Endothelial cell of umbilical vein (primary cell): Measurements from ENCODE around the gene TBC1D4. TPM values are rescaled to one million over a fixed set of nuclear protein-coding genes. Genes with fewer than 3 reads are reported as not detected.

Experiments used
- BruUV-seq: library from RNA; stranded (reverse); fragments of 400-500 nt; replicated peaks from 2 replicates; lab custom pipeline; 2021; lab: Mats Ljungman, UMichigan
- CTCF ChIA-PET: fragments of 300-600, 350-600 bp; sonication (Branson Sonifier 250); formaldehyde crosslinking; loops from one replicate; lab custom pipeline; 2021; ENCODE audit warnings: antibody characterized with exemption, inconsistent platforms; lab: Charles Lee
- POLR2A ChIA-PET: fragments of 300-600, 350-600 bp; sonication (Branson Sonifier 250); formaldehyde crosslinking; loops from one replicate; lab custom pipeline; 2021; ENCODE audit warnings: antibody characterized with exemption, inconsistent platforms; lab: Charles Lee
- DNase-seq: peaks from one replicate; pipeline ENCODE4 v3.0.0-alpha.2; 2011; ENCODE audit warnings: low read depth, low spot score
- FAIRE-seq: peaks from 2 replicates; lab custom pipeline; 2011; peaks lifted over from hg19 to GRCh38; lab: Jason Lieb, UNC
- H2AFZ ChIP-seq: 2 replicates; pipeline ENCODE4 v1.6.0; 2012; ENCODE audit warnings: low read depth, low read length, control low read depth, inconsistent platforms
- H3K27ac ChIP-seq: 2 replicates; pipeline ENCODE4 v1.5.1; 2011; ENCODE audit warnings: low read depth, mild to moderate bottlenecking, control low read depth, low read length, moderate library complexity; ENCODE audit not compliant: insufficient read depth
- H3K27me3 ChIP-seq, 2 experiments: 2 replicates each; pipeline versions ENCODE4 v1.6.0 to v1.6.1; 2011; ENCODE audit warnings: low read length in 2 of 2, mixed read lengths in 1 of 2; ENCODE audit not compliant: control insufficient read depth in 2 of 2, insufficient read depth in 2 of 2
- H3K36me3 ChIP-seq, 2 experiments: 2 replicates in 1 of 2; 3 replicates in 1 of 2; pipeline ENCODE4 v1.5.1; 2011; ENCODE audit warnings: low read length in 2 of 2, mild to moderate bottlenecking in 1 of 2, moderate library complexity in 1 of 2; ENCODE audit not compliant: control insufficient read depth in 2 of 2, insufficient read depth in 2 of 2; ENCODE audit errors: extremely low read depth in 1 of 2
- H3K4me1 ChIP-seq: 3 replicates; pipeline ENCODE4 v1.5.1; 2011; ENCODE audit warnings: mild to moderate bottlenecking, low read length; ENCODE audit not compliant: control insufficient read depth, insufficient read depth; ENCODE audit errors: extremely low read depth
- H3K4me2 ChIP-seq: 2 replicates; pipeline ENCODE4 v1.6.1; 2011; ENCODE audit warnings: low read length, control low read depth, mixed read lengths; ENCODE audit not compliant: insufficient read depth
- H3K4me3 ChIP-seq, 3 experiments: fragments of 200-600 bp in 1 of 3; sonication (generic), shearing (Covaris generic) in 1 of 3; replicated peaks in 1 of 3; 2 replicates each; pipeline ENCODE4 v1.5.1; 2011 to 2016; ENCODE audit warnings: control low read depth in 3 of 3, low read length in 3 of 3, mild to moderate bottlenecking in 2 of 3, inconsistent platforms in 1 of 3, low read depth in 1 of 3, moderate library complexity in 1 of 3; ENCODE audit not compliant: insufficient read depth in 1 of 3
- H3K79me2 ChIP-seq: 2 replicates; pipeline ENCODE4 v1.6.0; 2012; ENCODE audit warnings: low read length, inconsistent platforms; ENCODE audit not compliant: control insufficient read depth, insufficient read depth
- H3K9ac ChIP-seq: replicated peaks from 2 replicates; pipeline ENCODE3; 2011; ENCODE audit warnings: low read length, control low read depth; ENCODE audit not compliant: insufficient read depth; ENCODE audit errors: extremely low read depth
- H3K9me1 ChIP-seq: replicated peaks from 3 replicates; pipeline ENCODE4 v1.6.0; 2011; ENCODE audit warnings: mild to moderate bottlenecking, low read length; ENCODE audit not compliant: control insufficient read depth, insufficient read depth; ENCODE audit errors: extremely low read depth
- H3K9me3 ChIP-seq: replicated peaks from 2 replicates; pipeline ENCODE4 v1.5.1; 2012; ENCODE audit warnings: low read length, inconsistent platforms; ENCODE audit not compliant: control insufficient read depth, insufficient read depth
- H4K20me1 ChIP-seq: replicated peaks from 2 replicates; pipeline ENCODE3; 2011; ENCODE audit warnings: mild to moderate bottlenecking, low read length; ENCODE audit not compliant: control insufficient read depth, insufficient read depth; ENCODE audit errors: extremely low read depth
- CTCF ChIP-seq, 2 donors: IDR thresholded peaks; 1 replicate in 1 of 2; 2 replicates in 1 of 2; pipeline ENCODE4 v1.5.1; 2011; ENCODE audit warnings: low read length in 2 of 2, mild to moderate bottlenecking in 2 of 2, moderate library complexity in 2 of 2, control low read depth in 1 of 2, inconsistent platforms in 1 of 2, low read depth in 1 of 2; ENCODE audit not compliant: insufficient read depth in 1 of 2; ENCODE audit errors: extremely low read depth in 1 of 2
- EZH2 ChIP-seq: IDR thresholded peaks from 2 replicates; pipeline ENCODE4 v1.6.1; 2012; ENCODE audit warnings: borderline replicate concordance, low read depth, mild to moderate bottlenecking, moderate library complexity, low read length, inconsistent platforms; ENCODE audit not compliant: severe bottlenecking
- FOS ChIP-seq: IDR thresholded peaks from 2 replicates; pipeline ENCODE4 v1.6.1; 2011; ENCODE audit warnings: mild to moderate bottlenecking, low read length, moderate library complexity, borderline replicate concordance; ENCODE audit not compliant: insufficient read depth
- GATA2 ChIP-seq: IDR thresholded peaks from 2 replicates; pipeline ENCODE4 v1.7.0; 2011; ENCODE audit warnings: low read depth, mild to moderate bottlenecking, moderate library complexity, mixed read lengths, low read length; ENCODE audit not compliant: insufficient read length, insufficient read depth
- JUN ChIP-seq: IDR thresholded peaks from 2 replicates; pipeline ENCODE4 v1.6.1; 2011; ENCODE audit warnings: borderline replicate concordance, low read depth; ENCODE audit not compliant: insufficient read length, insufficient read depth
- MYC ChIP-seq: IDR thresholded peaks from one replicate; pipeline ENCODE4 v1.6.1; 2011; ENCODE audit warnings: mild to moderate bottlenecking, low read depth, low read length
- POLR2A ChIP-seq: IDR thresholded peaks from 2 replicates; pipeline ENCODE4 v1.6.1; 2012; ENCODE audit warnings: low read depth, mild to moderate bottlenecking, control low read depth, low read length
- POLR2AphosphoS5 ChIP-seq: IDR thresholded peaks from 2 replicates; pipeline ENCODE4 v1.6.1; 2012; ENCODE audit warnings: low read depth, mild to moderate bottlenecking, control low read depth, low read length, moderate library complexity; ENCODE audit not compliant: insufficient read depth
- dilution Hi-C: fragments of 300-500 bp; cut with MboI; formaldehyde crosslinking; loops from one replicate; pipeline ENCODE4 v1.15.0; 2019; ENCODE audit warnings: low sequenced_read_pairs; ENCODE audit not compliant: extremely low pct_ligation_motif_present
- intact Hi-C: fragments of 100-400 bp; cut with micrococcal nuclease; formaldehyde crosslinking; loops from one replicate; pipeline ENCODE4 v1.10.0; 2022
- polyA plus RNA-seq, 4 experiments: library from polyadenylated mRNA; depleted of rRNA in 3 of 4; stranded (reverse) in 3 of 4; unstranded in 1 of 4; fragments of >200 nt; gene quantifications; 2 replicates each; pipeline versions ENCODE4 v1.2.1 to v1.2.3, GENCODE V29; 2011 to 2012; ENCODE audit warnings: missing spikeins in 1 of 4
- total RNA-seq: library from RNA; stranded (reverse); gene quantifications from 2 replicates; pipeline ENCODE4 v1.2.3, GENCODE V29; 2021
- TF ChIP-seq, protein P1 (sequence below): IDR thresholded peaks from 2 replicates; pipeline ENCODE4 v1.6.1; 2011; ENCODE audit not compliant: insufficient read depth, insufficient read length

Gene TBC1D4
- total and polyA plus RNA-seq, 2 donors (not counting 3 experiments of a cell fraction or from before 2014, with no cell fraction given): 58.3 to 81.0 TPM

DNA sequence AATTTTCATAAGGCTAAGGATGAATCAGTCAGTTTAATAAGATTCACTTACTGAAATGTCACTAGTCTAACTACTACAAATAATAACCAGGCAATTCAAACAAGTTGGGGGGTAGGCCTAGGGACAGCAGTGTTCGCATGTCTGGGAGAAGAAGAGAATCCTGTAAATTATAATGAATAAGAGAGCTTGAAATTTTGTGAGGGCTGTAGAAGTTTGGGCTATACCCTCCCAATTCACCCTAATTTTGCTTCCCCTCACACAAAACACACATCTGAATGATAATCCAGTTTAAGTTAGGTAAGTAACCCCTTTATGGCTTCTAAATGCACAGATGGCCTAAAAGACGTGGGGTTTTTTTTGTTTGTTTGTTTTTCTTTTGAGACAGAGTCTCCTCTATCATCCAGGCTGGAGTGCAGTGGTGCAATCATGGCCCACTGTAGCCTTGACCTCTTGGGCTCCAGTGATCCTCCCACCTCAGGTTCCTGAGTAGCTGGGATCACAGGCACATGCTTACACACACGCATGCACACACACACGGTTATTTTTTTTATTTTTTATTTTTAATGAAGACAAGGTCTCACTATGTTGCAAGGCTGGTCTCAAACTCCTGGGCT lies 69.9 kb downstream of the TBC1D4 start:
- no peak overlapping the region for H3K27ac ChIP-seq
- POLR2A ChIA-PET: no interaction called here
- H3K27me3 ChIP-seq: no peaks in the 10 kb centered on the region
- intact Hi-C loops (no loop called here), dilution Hi-C loops (no loop called here)
- H3K9me1 ChIP-seq: no peaks in the 10 kb centered on the region
- H3K79me2 ChIP-seq: peaks cover 8% of the 10 kb centered on the region
- CTCF ChIA-PET: interaction anchor here (1.3 kb wide), 1 partner anchor 10 kb away, joined by 3 read pairs; no protein-coding TSS in a partner anchor
- H3K4me2 ChIP-seq: no peak overlapping the region
- H2AFZ ChIP-seq: no peak overlapping the region
- H3K4me1 ChIP-seq: no peaks in the 10 kb centered on the region
- no peak overlapping the region for H3K4me3 ChIP-seq
- no peaks in the 10 kb centered on the region for H3K36me3 ChIP-seq
- H3K9me3 ChIP-seq: no peaks in the 10 kb centered on the region
- H4K20me1 ChIP-seq: no peaks in the 10 kb centered on the region
- H3K9ac ChIP-seq: no peak overlapping the region
- BruUV-seq: no TSS peak
- TF ChIP-seq POLR2AphosphoS5 (no peak), CTCF (IDR thresholded peaks at IDR 0.05; ENCODE audit: extremely low read depth in 1 of 2, insufficient read depth in 1 of 2, low read depth in 1 of 2, low read length in 2 of 2) (no peak), MYC (no peak), JUN (no peak), FOS (no peak), EZH2 (no peak), POLR2A (no peak), GATA2 (no peak)
- TF ChIP-seq, protein P1, sequence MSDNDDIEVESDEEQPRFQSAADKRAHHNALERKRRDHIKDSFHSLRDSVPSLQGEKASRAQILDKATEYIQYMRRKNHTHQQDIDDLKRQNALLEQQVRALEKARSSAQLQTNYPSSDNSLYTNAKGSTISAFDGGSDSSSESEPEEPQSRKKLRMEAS: no peak
- DNase-seq (no peak), FAIRE-seq (no peak)
